HCEC 1CT (cell line): Measurements from ENCODE around the gene TSR1.

Experiments used
- DNase-seq: peaks from one replicate; pipeline ENCODE4 v3.0.0-alpha.2; 2017

Gene TSR1

DNA sequence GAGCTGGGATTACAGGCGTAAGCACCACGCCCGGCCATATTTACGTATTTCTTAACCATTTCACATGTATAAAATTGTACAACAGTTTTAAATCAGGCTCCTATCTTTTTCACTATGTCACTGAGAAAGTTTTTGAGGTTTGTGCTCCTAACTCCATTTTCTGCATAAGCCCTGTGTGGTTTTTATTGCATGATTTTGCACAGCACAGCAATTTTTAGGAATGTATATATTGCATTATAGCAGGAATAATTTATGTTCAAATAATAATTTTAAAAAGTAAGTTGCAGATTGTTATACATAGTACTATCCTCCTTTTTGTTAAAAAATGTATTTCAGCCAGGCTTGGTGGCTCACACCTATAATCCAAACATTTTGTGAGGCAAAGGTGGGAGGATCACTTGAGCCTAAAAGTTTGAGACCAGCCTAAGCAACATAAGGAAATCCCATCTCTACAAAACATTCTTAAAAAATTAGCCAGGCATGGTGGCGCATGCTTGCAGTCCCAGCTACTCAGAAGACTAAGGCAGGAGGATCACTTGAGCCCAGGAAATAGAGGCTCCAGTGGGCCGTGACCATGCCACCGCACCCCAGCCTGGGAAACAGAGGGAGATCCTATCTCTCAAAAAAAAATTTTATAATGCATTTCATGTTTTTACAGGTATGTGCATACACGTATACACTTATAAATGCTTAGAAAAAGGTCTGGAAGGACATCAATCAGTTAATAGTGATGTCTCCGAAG, 58.7 kb downstream of the TSR1 start:
- no peak for DNase-seq

DNA sequence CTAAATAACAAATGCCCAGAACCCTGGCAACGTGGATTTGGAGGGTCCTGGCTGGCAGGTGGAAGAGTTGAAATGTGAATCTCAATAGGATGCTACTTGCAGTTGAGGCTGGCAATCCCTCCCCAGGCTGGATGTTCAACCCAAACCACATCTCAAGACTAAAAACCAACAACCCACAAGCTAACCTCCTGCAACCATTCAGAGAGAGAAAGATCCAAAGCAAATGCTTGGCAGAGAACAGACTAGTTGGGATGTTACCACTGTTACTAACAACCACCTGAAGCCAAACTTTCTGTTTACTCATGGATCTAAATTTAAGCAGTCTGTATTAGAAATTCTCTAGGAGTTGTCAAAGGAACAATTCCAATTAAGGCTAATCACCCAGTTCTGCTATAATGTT, 60.5 kb downstream of the TSR1 start:
- no peak for DNase-seq

DNA sequence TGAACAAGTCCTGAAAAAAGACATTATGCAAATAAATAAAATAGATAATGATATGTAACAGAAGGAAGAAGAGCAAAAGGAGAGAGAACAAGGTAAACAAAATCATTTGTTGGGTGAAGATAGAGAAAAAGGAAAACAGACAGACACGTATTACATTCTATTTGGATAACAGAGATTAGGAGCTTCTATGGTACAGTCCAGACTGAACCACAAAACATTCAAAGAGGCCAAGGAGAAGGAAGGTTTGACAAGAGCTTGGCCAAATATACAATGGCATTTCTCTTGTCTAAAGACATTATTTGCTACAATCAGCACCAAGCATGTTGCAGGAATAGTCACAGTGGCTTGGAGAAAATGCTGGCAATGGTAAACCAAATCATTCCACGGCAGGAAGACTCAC, 61.8 kb downstream of the TSR1 start:
- DNase-seq: no peak
